IMR-90 (cell line): Measurements from ENCODE around the gene EXOC6. TPM values are rescaled to one million over a fixed set of nuclear protein-coding genes. Genes with fewer than 3 reads are reported as not detected.
A peak's percentile ranks its signal among the peaks of the same experiment; 100 is the strongest.

Source experiments
- ATAC-seq: fragments of 200-7000 bp; cut with Tn5 transposase; 2 replicates; pipeline ENCODE4 v1.9.1; 2020; ENCODE audit warnings: low read depth, mild to moderate bottlenecking, moderate library complexity
- BruUV-seq: library from RNA; stranded (reverse); fragments of 400-500 nt; replicated peaks from 2 replicates; lab custom pipeline; 2021; lab: Mats Ljungman, UMichigan
- CTCF ChIA-PET: fragments of 300-600 bp; formaldehyde crosslinking; extraction: SDS; loops from one replicate; lab custom pipeline; 2021; ENCODE audit warnings: antibody characterized with exemption; lab: Yijun Ruan, JAX
- POLR2A ChIA-PET: fragments of 300-600 bp; sonication (Branson Sonifier 250); formaldehyde crosslinking; loops from one replicate; lab custom pipeline; 2022; ENCODE audit warnings: antibody characterized with exemption; ENCODE audit not compliant: unreplicated experiment; lab: Charles Lee
- DNase-seq: peaks from one replicate; pipeline ENCODE4 v3.0.0; 2013
- H2AFZ ChIP-seq: replicated peaks from 2 replicates; pipeline ENCODE3; 2013; ENCODE audit warnings: low read length, mild to moderate bottlenecking; ENCODE audit not compliant: poor library complexity
- H2AK5ac ChIP-seq: 2 replicates; pipeline ENCODE4 v1.6.1; 2013; ENCODE audit warnings: low read depth, low read length, inconsistent platforms
- H2AK9ac ChIP-seq: replicated peaks from 2 replicates; pipeline ENCODE3; 2013; ENCODE audit warnings: mild to moderate bottlenecking, low read depth, low read length, moderate library complexity; ENCODE audit not compliant: poor library complexity
- H2BK120ac ChIP-seq: 2 replicates; pipeline ENCODE4 v1.6.1; 2013; ENCODE audit warnings: low read depth, low read length, inconsistent platforms
- H2BK15ac ChIP-seq: 3 replicates; pipeline ENCODE4 v1.6.1; 2013; ENCODE audit warnings: low read depth, low read length, inconsistent platforms
- H2BK20ac ChIP-seq: 2 replicates; pipeline ENCODE4 v1.6.1; 2013; ENCODE audit warnings: low read depth, mild to moderate bottlenecking, inconsistent platforms, low read length, moderate library complexity
- H2BK5ac ChIP-seq: 2 replicates; pipeline ENCODE4 v1.6.1; 2013; ENCODE audit warnings: mild to moderate bottlenecking, low read depth, low read length, inconsistent platforms; ENCODE audit not compliant: poor library complexity, severe bottlenecking
- H3K14ac ChIP-seq: replicated peaks from 2 replicates; pipeline ENCODE4 v1.6.1; 2013; ENCODE audit warnings: low read depth, low read length, inconsistent platforms
- H3K18ac ChIP-seq: 2 replicates; pipeline ENCODE4 v1.6.1; 2013; ENCODE audit warnings: low read depth, low read length, control low read depth
- H3K23ac ChIP-seq: 2 replicates; pipeline ENCODE4 v1.6.1; 2013; ENCODE audit warnings: low read depth, low read length, inconsistent platforms
- H3K27ac ChIP-seq: 2 replicates; pipeline ENCODE4 v1.5.1; 2013; ENCODE audit warnings: mild to moderate bottlenecking, control low read depth, low read length; ENCODE audit not compliant: insufficient read depth
- H3K27me3 ChIP-seq: 2 replicates; pipeline ENCODE4 v1.6.1; 2013; ENCODE audit warnings: low read length; ENCODE audit not compliant: control insufficient read depth, insufficient read depth
- H3K36me3 ChIP-seq: 2 replicates; pipeline ENCODE4 v1.6.1; 2013; ENCODE audit warnings: low read length, mixed read lengths; ENCODE audit not compliant: control insufficient read depth, insufficient read depth
- H3K4ac ChIP-seq: 2 replicates; pipeline ENCODE4 v1.6.1; 2013; ENCODE audit warnings: low read depth, low read length, inconsistent platforms
- H3K4me1 ChIP-seq: 2 replicates; pipeline ENCODE4 v1.6.1; 2013; ENCODE audit warnings: low read length, mixed read lengths; ENCODE audit not compliant: control insufficient read depth, insufficient read depth
- H3K4me2 ChIP-seq: 2 replicates; pipeline ENCODE4 v1.6.1; 2013; ENCODE audit warnings: low read depth, mild to moderate bottlenecking, control low read depth, low read length, moderate library complexity
- H3K4me3 ChIP-seq: 2 replicates; pipeline ENCODE4 v1.5.1; 2013; ENCODE audit warnings: low read depth, mild to moderate bottlenecking, control low read depth, low read length, moderate library complexity; ENCODE audit not compliant: insufficient read depth
- H3K56ac ChIP-seq: 2 replicates; pipeline ENCODE4 v1.6.1; 2013; ENCODE audit warnings: low read length, inconsistent platforms; ENCODE audit not compliant: insufficient read depth; ENCODE audit errors: extremely low read depth
- H3K79me1 ChIP-seq, 2 experiments: 2 replicates each; pipeline ENCODE4 v1.6.1; 2013; ENCODE audit warnings: low read length in 2 of 2, inconsistent platforms in 1 of 2, low read depth in 1 of 2
- H3K9ac ChIP-seq: 2 replicates; pipeline ENCODE4 v1.6.1; 2013; ENCODE audit warnings: low read depth, low read length, control low read depth
- H3K9me1 ChIP-seq: 2 replicates; pipeline ENCODE4 v1.6.1; 2013; ENCODE audit warnings: low read length, inconsistent platforms; ENCODE audit not compliant: insufficient read depth
- H3K9me3 ChIP-seq: 2 replicates; pipeline ENCODE4 v1.6.1; 2013; ENCODE audit warnings: low read length; ENCODE audit not compliant: control insufficient read depth, insufficient read depth
- H4K20me1 ChIP-seq: 2 replicates; pipeline ENCODE4 v1.6.1; 2013; ENCODE audit warnings: low read length, inconsistent platforms; ENCODE audit not compliant: insufficient read depth
- H4K5ac ChIP-seq: 2 replicates; pipeline ENCODE4 v1.6.1; 2013; ENCODE audit warnings: mild to moderate bottlenecking, low read depth, low read length, control low read depth
- H4K8ac ChIP-seq, 2 experiments: 2 replicates each; pipeline ENCODE4 v1.6.1; 2013; ENCODE audit warnings: low read depth in 2 of 2, low read length in 2 of 2, control low read depth in 1 of 2, inconsistent platforms in 1 of 2
- H4K91ac ChIP-seq: 2 replicates; pipeline ENCODE4 v1.6.1; 2013; ENCODE audit warnings: low read depth, low read length, inconsistent platforms; ENCODE audit not compliant: insufficient read depth
- CHD1 ChIP-seq: IDR thresholded peaks from 2 replicates; pipeline ENCODE4 v1.6.1; 2012; ENCODE audit warnings: low read depth, low read length, improper control_type of control experiment
- FOS ChIP-seq: fragments of 150-350 bp; IDR thresholded peaks from 2 replicates; pipeline ENCODE4 v1.6.1; 2016; ENCODE audit warnings: low read depth, low read length
- MAFK ChIP-seq: IDR thresholded peaks from 2 replicates; pipeline ENCODE4 v1.6.1; 2012; ENCODE audit warnings: low read depth, low read length, improper control_type of control experiment
- MAZ ChIP-seq: IDR thresholded peaks from 2 replicates; pipeline ENCODE4 v1.6.1; 2012; ENCODE audit warnings: low read depth, mild to moderate bottlenecking, low read length, improper control_type of control experiment, moderate library complexity, borderline replicate concordance
- MXI1 ChIP-seq: IDR thresholded peaks from 2 replicates; pipeline ENCODE4 v1.6.1; 2012; ENCODE audit warnings: low read depth, mild to moderate bottlenecking, low read length, moderate library complexity, borderline replicate concordance
- RFX5 ChIP-seq: IDR thresholded peaks from 2 replicates; pipeline ENCODE4 v1.8.0; 2012; ENCODE audit warnings: low read depth, mild to moderate bottlenecking, low read length, moderate library complexity
- SMC3 ChIP-seq: fragments of 150-350 bp; IDR thresholded peaks from 2 replicates; pipeline ENCODE4 v1.6.1; 2016; ENCODE audit warnings: low read depth, mild to moderate bottlenecking, antibody characterized with exemption, low read length, moderate library complexity
- WGBS, 2 experiments: methylation state at CpG; one replicate each; pipeline versions ENCODE4 v1.1.5 to v1.1.7; 2013; ENCODE audit warnings: missing lambda C conversion rate in 2 of 2; ENCODE audit not compliant: insufficient read length in 1 of 2; ENCODE audit errors: extremely low coverage in 2 of 2; 5-methylcytosine and 5-hydroxymethylcytosine counted together
- dilution Hi-C: fragments of 300-500 bp; cut with HindIII; formaldehyde crosslinking; loops from one replicate; pipeline ENCODE4 v1.14.3; 2018; ENCODE audit warnings: low sequenced_read_pairs; ENCODE audit not compliant: unreplicated experiment
- in situ Hi-C: fragments of 300-500 bp; cut with MboI; formaldehyde crosslinking; loops from 3 replicates; pipeline ENCODE4 v1.14.3; 2019; ENCODE audit warnings: low sequenced_read_pairs, inconsistent platforms, mixed read lengths
- intact Hi-C: fragments of 100-400 bp; cut with micrococcal nuclease; formaldehyde crosslinking; loops from 2 replicates; pipeline ENCODE4 v1.10.0; 2022
- polyA plus RNA-seq, 3 experiments: library from polyadenylated mRNA; depleted of rRNA; stranded (reverse); fragments of >200 nt; gene quantifications; 2 replicates each; pipeline ENCODE4 v1.2.3, GENCODE V29; 2012; ENCODE audit warnings: low replicate concordance in 1 of 3
- total RNA-seq: library from RNA; depleted of rRNA; stranded (reverse); fragments of >200 nt; gene quantifications from 2 replicates; pipeline ENCODE4 v1.2.3, GENCODE V29; 2012
- TF ChIP-seq, protein P1 (sequence below): fragments of 150-350 bp; IDR thresholded peaks from 2 replicates; pipeline ENCODE4 v1.6.1; 2016; ENCODE audit warnings: low read depth, mild to moderate bottlenecking, low read length, moderate library complexity, borderline replicate concordance
- TF ChIP-seq, protein P2 (sequence below): fragments of 150-350 bp; IDR thresholded peaks from 2 replicates; pipeline ENCODE4 v1.6.1; 2017; ENCODE audit warnings: mild to moderate bottlenecking, antibody characterized with exemption, low read length, low read depth
- TF ChIP-seq, protein P3 (sequence below): conservative IDR thresholded peaks from 2 replicates; pipeline ENCODE4 v1.5.1; 2012; ENCODE audit warnings: mild to moderate bottlenecking, low read depth, low read length, improper control_type of control experiment

Gene EXOC6
- total and polyA plus RNA-seq, 2 of the 4 experiments (the other 2 are of a cell fraction): 4.5 to 11.5 TPM

DNA sequence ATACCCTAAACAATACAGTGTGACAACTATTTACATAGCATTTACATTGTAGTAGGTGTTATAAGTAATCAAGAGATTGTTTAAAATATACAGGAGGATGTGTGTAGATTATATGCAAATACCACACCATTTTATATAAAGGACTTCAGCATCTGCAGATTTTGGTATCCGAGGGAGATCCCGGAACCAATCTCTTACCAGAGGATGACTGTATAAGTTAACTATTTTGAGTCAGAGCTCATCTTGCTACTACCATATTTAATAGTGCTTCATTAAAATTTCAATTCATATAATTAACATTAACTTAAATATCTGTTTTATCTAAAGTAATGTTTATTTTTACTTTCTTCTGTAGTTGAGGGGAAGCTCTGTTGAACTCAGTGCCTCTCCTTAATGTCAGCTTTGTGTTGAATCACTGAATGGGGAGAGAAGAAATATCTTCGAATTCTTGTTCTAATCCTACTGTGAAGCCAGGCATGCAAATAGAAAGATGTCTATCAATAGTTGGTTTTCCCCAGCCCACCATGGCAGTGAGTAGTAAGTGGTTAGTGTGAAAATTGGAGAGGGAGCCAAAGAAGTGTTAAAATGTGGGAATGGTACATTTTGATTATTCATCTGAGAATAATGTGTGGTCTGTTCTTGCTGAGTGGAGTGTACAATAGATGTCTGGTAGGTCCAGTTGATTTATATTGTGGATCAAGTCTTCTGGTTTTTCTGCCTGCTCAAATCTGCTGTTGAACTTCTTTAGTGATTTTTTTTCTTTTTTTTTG lies 122.2 kb downstream of the EXOC6 start:
- no peak overlapping the region for H3K27ac ChIP-seq
- peak overlapping the region; percentile 69; the same call in 1 of the 2 replicates for H3K18ac ChIP-seq
- no TSS peak for BruUV-seq
- WGBS, 2 experiments: no CpG with 5 or more reads among the region's 3 CpGs
- no peaks in the 10 kb centered on the region for H4K20me1 ChIP-seq
- H2BK5ac ChIP-seq: peak overlapping the region; percentile 86
- H3K56ac ChIP-seq: peak overlapping the region; percentile 17; the same call in 1 of the 2 replicates
- peaks cover 3% of the 10 kb centered on the region; the same call in 1 of the 2 replicates for H3K9me1 ChIP-seq
- no peaks in the 10 kb centered on the region for H3K27me3 ChIP-seq
- no peak overlapping the region for H3K23ac ChIP-seq
- peak overlapping the region; percentile 21; the same call in 1 of the 3 replicates for H2BK15ac ChIP-seq
- ChIA-PET POLR2A (no interaction called here), CTCF (no interaction called here)
- peak overlapping the region; percentile 50; the same call in 1 of the 2 replicates for H3K4ac ChIP-seq
- in situ Hi-C loops: no loop called here
- peak overlapping the region; percentile 61; the same call in 1 of the 2 replicates for H2BK120ac ChIP-seq
- peak overlapping the region; percentile 55 for H3K14ac ChIP-seq
- no peak overlapping the region for H3K9ac ChIP-seq
- no peaks in the 10 kb centered on the region for H3K9me3 ChIP-seq
- no peak overlapping the region for H2AFZ ChIP-seq
- H3K4me3 ChIP-seq: no peak overlapping the region
- H3K36me3 ChIP-seq: no peaks in the 10 kb centered on the region
- H3K79me1 ChIP-seq: peaks cover 0 to 7% of the 10 kb centered on the region in 2 experiments; a peak in 1 of 4 replicates
- intact Hi-C loops: no loop called here
- dilution Hi-C loops: no loop called here
- no peak overlapping the region for H4K5ac ChIP-seq
- H4K91ac ChIP-seq: no peak overlapping the region
- H2BK20ac ChIP-seq: peak overlapping the region; percentile 57; the same call in 1 of the 2 replicates
- no peak overlapping the region; the same call in 1 of the 2 replicates for H3K4me2 ChIP-seq
- peak overlapping the region in 1 of 2 experiments; percentile 70; a peak in 2 of 4 replicates for H4K8ac ChIP-seq
- H3K4me1 ChIP-seq: peaks cover 15% of the 10 kb centered on the region
- DNase-seq: peak; percentile 57
- ATAC-seq: peak; percentile 43; the same call in 1 of the 2 replicates
- H2AK5ac ChIP-seq: 0 out of 2 replicates have a peak overlapping the region, but pooled peaks have one; percentile 62
- TF ChIP-seq MAFK: no peak
- no peak for TF ChIP-seq MXI1
- TF ChIP-seq, protein P1, sequence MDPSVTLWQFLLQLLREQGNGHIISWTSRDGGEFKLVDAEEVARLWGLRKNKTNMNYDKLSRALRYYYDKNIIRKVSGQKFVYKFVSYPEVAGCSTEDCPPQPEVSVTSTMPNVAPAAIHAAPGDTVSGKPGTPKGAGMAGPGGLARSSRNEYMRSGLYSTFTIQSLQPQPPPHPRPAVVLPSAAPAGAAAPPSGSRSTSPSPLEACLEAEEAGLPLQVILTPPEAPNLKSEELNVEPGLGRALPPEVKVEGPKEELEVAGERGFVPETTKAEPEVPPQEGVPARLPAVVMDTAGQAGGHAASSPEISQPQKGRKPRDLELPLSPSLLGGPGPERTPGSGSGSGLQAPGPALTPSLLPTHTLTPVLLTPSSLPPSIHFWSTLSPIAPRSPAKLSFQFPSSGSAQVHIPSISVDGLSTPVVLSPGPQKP: no peak
- TF ChIP-seq CHD1: no peak
- TF ChIP-seq, protein P2, sequence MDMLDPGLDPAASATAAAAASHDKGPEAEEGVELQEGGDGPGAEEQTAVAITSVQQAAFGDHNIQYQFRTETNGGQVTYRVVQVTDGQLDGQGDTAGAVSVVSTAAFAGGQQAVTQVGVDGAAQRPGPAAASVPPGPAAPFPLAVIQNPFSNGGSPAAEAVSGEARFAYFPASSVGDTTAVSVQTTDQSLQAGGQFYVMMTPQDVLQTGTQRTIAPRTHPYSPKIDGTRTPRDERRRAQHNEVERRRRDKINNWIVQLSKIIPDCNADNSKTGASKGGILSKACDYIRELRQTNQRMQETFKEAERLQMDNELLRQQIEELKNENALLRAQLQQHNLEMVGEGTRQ: no peak
- TF ChIP-seq, protein P3, sequence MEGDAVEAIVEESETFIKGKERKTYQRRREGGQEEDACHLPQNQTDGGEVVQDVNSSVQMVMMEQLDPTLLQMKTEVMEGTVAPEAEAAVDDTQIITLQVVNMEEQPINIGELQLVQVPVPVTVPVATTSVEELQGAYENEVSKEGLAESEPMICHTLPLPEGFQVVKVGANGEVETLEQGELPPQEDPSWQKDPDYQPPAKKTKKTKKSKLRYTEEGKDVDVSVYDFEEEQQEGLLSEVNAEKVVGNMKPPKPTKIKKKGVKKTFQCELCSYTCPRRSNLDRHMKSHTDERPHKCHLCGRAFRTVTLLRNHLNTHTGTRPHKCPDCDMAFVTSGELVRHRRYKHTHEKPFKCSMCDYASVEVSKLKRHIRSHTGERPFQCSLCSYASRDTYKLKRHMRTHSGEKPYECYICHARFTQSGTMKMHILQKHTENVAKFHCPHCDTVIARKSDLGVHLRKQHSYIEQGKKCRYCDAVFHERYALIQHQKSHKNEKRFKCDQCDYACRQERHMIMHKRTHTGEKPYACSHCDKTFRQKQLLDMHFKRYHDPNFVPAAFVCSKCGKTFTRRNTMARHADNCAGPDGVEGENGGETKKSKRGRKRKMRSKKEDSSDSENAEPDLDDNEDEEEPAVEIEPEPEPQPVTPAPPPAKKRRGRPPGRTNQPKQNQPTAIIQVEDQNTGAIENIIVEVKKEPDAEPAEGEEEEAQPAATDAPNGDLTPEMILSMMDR: no peak
- no peak for TF ChIP-seq SMC3
- no peak for TF ChIP-seq FOS
- TF ChIP-seq RFX5: no peak
- TF ChIP-seq MAZ: no peak
- no peak overlapping the region for H2AK9ac ChIP-seq
